Measurements from ENCODE around the gene C1QL4.

- TF ChIP-seq CTCF (IDR thresholded peaks at IDR 0.05) (no peak), POLR2A (IDR thresholded peaks at IDR 0.05) (no peak)
These were observed 33.6 kb upstream of the C1QL4 start for GRCh38 chr12:49370539-49370938.
